SKM-1 treated with dmso at 0.1 percent for 144 hours (cell line): ENCODE results near the gene CERS6.

ENCODE experiments used
- DNase-seq: peaks from one replicate; lab custom pipeline; 2025; ENCODE audit not compliant: unreplicated experiment; lab: John Stamatoyannopoulos, UW

CERS6 gene

GRCh38 chr2:168565112-168565511, 109.0 kb downstream of the CERS6 start:
- no peak for DNase-seq

- DNase-seq = no peak
Measured at GRCh38 chr2:168565512-168565911, 109.4 kb downstream of the CERS6 start.

DNA sequence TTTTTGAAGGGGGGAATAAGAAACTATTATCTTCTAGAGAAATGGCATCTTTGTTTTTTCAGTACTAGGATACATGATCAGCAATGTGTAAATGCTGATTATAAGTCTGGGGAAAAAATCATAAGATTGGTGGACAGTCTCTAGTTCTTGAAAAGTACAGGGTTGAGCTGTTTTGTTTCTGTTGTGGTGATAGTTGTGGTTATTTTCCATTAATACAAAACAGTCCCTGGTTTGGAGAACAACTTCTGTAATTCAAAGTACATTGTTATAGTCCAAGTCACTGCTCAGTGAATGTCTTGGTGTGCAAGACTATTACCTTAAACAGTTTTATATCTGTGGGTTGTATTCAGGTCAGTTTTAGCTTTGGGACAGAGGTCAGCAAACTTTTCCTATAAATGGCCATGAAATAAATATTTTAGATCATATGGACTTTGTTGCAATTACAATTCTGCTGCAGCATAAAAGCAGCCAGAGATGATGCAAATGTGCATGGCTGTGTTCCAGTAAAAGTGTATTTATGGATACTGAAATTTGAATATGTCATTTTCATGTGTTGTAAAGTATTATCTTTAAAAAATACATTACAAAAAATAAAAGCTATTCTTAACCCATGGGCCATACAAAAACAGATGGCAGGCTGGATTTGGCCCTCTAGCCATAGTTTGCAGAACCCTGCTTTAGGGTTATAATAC, 111.0 kb downstream of the CERS6 start:
- no peak for DNase-seq

- DNase-seq = no peak
Measured at GRCh38 chr2:168567836-168568235, 111.8 kb downstream of the CERS6 start.

- DNase-seq = no peak
Measured at GRCh38 chr2:168568476-168569267, 112.6 kb downstream of the CERS6 start.

GRCh38 chr2:168571061-168571460, 115.0 kb downstream of the CERS6 start:
- no peak for DNase-seq

DNA sequence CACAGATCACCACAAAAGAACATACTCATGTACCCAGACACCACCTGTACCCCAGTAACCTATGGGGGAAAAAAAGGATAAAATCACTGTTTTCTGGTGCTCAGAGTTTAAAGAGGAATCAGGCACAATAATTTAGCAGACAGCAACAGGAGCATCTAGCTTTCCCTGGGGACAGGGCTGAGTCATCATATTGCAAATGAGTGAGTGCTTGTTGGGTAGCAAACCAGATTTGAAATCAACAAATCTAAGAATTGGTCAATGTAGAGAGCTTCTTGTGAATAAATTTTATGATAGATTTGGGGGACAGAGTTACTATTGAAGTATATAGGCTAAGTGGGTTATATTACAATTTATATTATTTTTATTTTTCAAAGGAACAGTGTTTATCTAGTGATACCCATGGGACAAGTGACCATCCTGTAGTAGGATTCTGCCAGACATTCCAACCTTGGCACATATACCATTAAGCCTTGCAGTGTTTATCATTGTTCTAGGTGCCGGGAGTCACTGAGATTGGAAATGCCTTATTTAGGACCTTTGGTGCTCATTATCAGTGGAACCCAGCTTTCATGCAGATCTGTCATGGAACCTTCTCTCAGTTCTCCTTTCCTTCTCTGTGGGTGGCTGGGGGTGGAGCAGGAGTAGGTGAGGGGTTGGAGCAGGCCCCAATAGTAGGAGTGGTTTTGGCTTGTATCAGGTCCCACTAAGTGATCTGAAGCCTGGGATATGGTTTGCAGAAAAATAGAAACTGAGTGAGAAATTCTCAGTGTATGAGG, 117.2 kb downstream of the CERS6 start:
- DNase-seq = no peak

GRCh38 chr2:168574856-168575630, 119.0 kb downstream of the CERS6 start:
- DNase-seq = no peak

GRCh38 chr2:168577885-168578284, 121.8 kb downstream of the CERS6 start:
- no peak for DNase-seq

GRCh38 chr2:168583064-168583709, 127.1 kb downstream of the CERS6 start:
- DNase-seq = no peak

DNA sequence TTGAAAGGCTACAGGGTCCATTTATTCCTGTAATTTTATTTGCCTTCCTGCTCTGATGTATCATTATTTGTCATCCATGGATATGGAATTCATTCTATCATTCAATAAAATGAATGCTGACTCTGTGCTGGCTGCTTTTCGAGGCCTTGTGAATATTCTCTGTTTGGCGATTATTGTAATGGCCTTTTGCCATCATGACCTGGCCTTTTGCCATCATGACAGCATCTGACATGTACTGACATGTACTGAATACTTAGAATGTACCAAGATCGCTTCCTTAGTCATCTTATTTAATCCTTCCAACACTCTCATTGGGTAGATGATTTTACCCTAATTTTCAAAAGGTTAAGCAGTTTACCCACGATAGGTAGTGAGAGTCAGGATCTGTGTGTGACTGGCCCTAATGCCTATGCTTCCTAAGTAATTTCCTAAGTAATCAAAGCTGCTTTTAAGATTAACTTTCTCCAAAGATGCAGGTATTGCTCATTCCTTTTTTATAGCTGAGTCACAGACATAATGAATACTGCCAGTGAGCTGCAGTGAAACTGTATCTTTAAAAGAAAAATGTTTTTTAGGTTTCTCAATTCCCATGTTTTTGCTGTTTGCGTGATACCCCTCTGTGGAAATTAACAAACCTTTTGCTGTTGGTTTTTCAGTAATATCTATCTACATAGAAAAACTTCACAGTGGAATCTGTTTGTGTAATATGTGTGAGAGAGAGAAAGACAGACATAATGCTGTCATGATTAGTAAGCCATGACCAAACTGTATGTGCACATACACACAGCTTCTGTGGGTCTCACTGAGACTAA, 127.8 kb downstream of the CERS6 start:
- DNase-seq = no peak

DNA sequence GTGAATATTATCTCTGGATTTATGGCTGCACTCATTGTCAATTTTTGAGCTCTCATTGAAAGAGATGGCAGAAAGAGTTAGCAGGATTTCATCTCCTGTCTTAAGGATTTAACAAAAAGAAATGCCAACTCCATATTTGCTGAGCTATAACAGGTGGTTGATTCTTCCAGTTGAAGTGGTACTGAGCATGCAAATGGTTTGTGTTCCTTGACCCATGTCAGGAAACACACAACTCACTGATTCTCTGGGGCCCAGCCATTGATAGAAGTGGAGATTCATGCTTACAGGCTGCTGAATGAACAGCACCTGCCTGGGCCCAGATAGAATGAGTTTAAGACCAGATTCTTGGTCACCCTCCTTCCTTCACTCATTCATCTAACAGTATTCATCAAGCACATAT, 128.8 kb downstream of the CERS6 start:
- DNase-seq = no peak

DNA sequence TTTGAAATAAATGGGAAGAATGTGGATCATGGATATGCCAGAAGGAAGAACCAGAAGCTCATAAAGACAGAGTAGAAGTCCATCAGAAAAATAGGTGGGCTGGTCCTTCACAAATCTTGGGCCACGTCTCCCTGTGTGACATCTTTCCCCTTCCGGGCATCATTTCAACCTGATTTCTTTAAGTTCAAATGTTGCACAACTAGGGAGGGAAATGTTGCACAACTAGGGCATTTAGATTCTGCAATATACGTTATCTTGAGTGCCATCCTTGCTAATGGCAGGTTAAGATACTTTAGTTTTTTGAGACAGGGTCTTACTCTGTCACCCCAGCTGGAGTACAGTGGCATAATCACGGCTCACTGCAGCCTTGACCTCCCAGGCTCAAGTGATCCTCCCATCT, 129.6 kb downstream of the CERS6 start:
- peak; percentile 23 for DNase-seq

DNA sequence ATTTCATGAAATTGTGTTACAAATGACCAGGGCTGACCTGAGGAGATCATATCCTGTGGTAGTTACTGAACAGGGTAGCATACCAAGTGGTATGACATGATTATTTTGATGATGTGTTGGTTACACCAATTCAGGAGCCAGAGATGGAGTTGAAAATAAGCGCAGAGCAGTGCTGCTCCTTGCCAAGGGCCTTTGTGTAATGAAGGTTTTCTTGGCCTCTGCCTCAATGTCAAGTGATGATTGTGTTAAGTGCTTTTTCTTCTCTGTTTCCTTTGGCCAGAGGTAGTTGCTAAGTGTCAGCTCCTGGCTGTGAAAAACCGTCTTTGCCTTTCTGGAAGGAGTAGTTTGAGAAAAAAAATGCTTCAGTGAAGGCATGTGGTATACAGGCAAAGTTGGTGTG, 131.2 kb downstream of the CERS6 start:
- no peak for DNase-seq

- no peak for DNase-seq
Measured at GRCh38 chr2:168589236-168590211, 133.5 kb downstream of the CERS6 start.

- no peak for DNase-seq
Measured at GRCh38 chr2:168592181-168592831, 136.2 kb downstream of the CERS6 start.

- DNase-seq = no peak
Measured at GRCh38 chr2:168593713-168594112, 137.6 kb downstream of the CERS6 start.

- no peak for DNase-seq
Measured at GRCh38 chr2:168594778-168595177, 138.7 kb downstream of the CERS6 start.
